Left kidney (tissue), 2 donors: ENCODE data around the gene CAPN8. TPM values are rescaled to one million over a fixed set of nuclear protein-coding genes. Genes with fewer than 3 reads are reported as not detected.
"Not testable (repeated sequence)": the region's sequence is repeated elsewhere in the genome, so short reads cannot be mapped to it uniquely, and the experiment has no call there.

Experiments used
- DNase-seq: peaks from one replicate; pipeline ENCODE4 v3.0.0-alpha.2; 2013
- polyA plus RNA-seq: library from polyadenylated mRNA; unstranded; fragments of 120-200 nt; gene quantifications from one replicate; pipeline ENCODE4 v1.2.1, GENCODE V29; 2013; ENCODE audit not compliant: insufficient read length

Gene CAPN8
- polyA plus RNA-seq, 1 donor: 2.3 TPM

- DNase-seq: peak; percentile 63
Observed at GRCh38 chr1:223531742-223532341, 133.7 kb downstream of the CAPN8 start.

- no peak for DNase-seq
Observed at GRCh38 chr1:223525957-223526356, 139.5 kb downstream of the CAPN8 start.

- DNase-seq: no peak
Observed at GRCh38 chr1:223525546-223525945, 140.0 kb downstream of the CAPN8 start.

GRCh38 chr1:223524930-223525451 is 140.5 kb downstream of the CAPN8 start:
- DNase-seq: no peak

- DNase-seq: no peak
Observed at GRCh38 chr1:223521150-223521549, 144.4 kb downstream of the CAPN8 start.

GRCh38 chr1:223520200-223520599 is 145.3 kb downstream of the CAPN8 start:
- no peak for DNase-seq

- DNase-seq: no peak
Observed at GRCh38 chr1:223519116-223519515, 146.4 kb downstream of the CAPN8 start.

- not testable (repeated sequence) for DNase-seq
Observed at GRCh38 chr1:223518553-223518952, 146.9 kb downstream of the CAPN8 start.

GRCh38 chr1:223515926-223516325 is 149.6 kb downstream of the CAPN8 start:
- DNase-seq: no peak

GRCh38 chr1:223515421-223515820 is 150.1 kb downstream of the CAPN8 start:
- DNase-seq: no peak

- DNase-seq: no peak
Observed at GRCh38 chr1:223514644-223515043, 150.9 kb downstream of the CAPN8 start.

GRCh38 chr1:223513309-223513708 is 152.2 kb downstream of the CAPN8 start:
- DNase-seq: no peak

- no peak for DNase-seq
Observed at GRCh38 chr1:223512057-223512456, 153.4 kb downstream of the CAPN8 start.

GRCh38 chr1:223508796-223509195 is 156.7 kb downstream of the CAPN8 start:
- no peak for DNase-seq

- peak; percentile 35 for DNase-seq
Observed at GRCh38 chr1:223504741-223505140, 160.8 kb downstream of the CAPN8 start.

GRCh38 chr1:223503348-223503747 is 162.2 kb downstream of the CAPN8 start:
- no peak for DNase-seq

GRCh38 chr1:223500560-223501425 is 164.7 kb downstream of the CAPN8 start:
- DNase-seq: no peak

GRCh38 chr1:223496883-223497282 is 168.6 kb downstream of the CAPN8 start:
- no peak for DNase-seq

GRCh38 chr1:223494926-223495645 is 170.4 kb downstream of the CAPN8 start:
- no peak for DNase-seq

GRCh38 chr1:223492044-223492443 is 173.5 kb downstream of the CAPN8 start:
- DNase-seq: no peak
